ENCODE data around the gene DRGX.
A peak's percentile ranks its signal among the peaks of the same experiment; 100 is the strongest.

Gene DRGX

GRCh38 chr10:49407552-49408137 lies 11.8 kb upstream of the DRGX start:
- peak; percentile 28 to 40 for DNase-seq

GRCh38 chr10:49407151-49407550 lies 11.3 kb upstream of the DRGX start:
- DNase-seq = no peak

GRCh38 chr10:49404321-49404878 lies 8.5 kb upstream of the DRGX start:
- DNase-seq = no peak

- DNase-seq = no peak
Measured at GRCh38 chr10:49403363-49403762, 7.5 kb upstream of the DRGX start.

- DNase-seq = no peak
Measured at GRCh38 chr10:49400365-49400764, 4.5 kb upstream of the DRGX start.

- DNase-seq = no peak
Measured at GRCh38 chr10:49398986-49399385, 3.1 kb upstream of the DRGX start.

GRCh38 chr10:49398000-49398861 lies 2.3 kb upstream of the DRGX start:
- no peak for DNase-seq

- DNase-seq = no peak
Measured at GRCh38 chr10:49397036-49397999, 1.4 kb upstream of the DRGX start.

- no peak for DNase-seq
Measured at GRCh38 chr10:49396666-49396999, 744 bp upstream of the DRGX start.

- no peak for DNase-seq
Measured at GRCh38 chr10:49394933-49395740, 752 bp downstream of the DRGX start.

GRCh38 chr10:49393757-49394156 lies 2.1 kb downstream of the DRGX start:
- no peak for DNase-seq

GRCh38 chr10:49393301-49393700 lies 2.6 kb downstream of the DRGX start:
- DNase-seq = no peak

GRCh38 chr10:49389361-49389933 lies 6.4 kb downstream of the DRGX start:
- no peak for DNase-seq

- no peak for DNase-seq
Measured at GRCh38 chr10:49388161-49388560, 7.7 kb downstream of the DRGX start.

GRCh38 chr10:49387071-49387470 lies 8.8 kb downstream of the DRGX start:
- DNase-seq = peak in 1 of 2 experiments; percentile 1

GRCh38 chr10:49385939-49386922 lies 9.7 kb downstream of the DRGX start:
- no peak for DNase-seq

GRCh38 chr10:49384268-49384953 lies 11.5 kb downstream of the DRGX start:
- no peak for DNase-seq

- DNase-seq = no peak
Measured at GRCh38 chr10:49383853-49384252, 12.0 kb downstream of the DRGX start.

GRCh38 chr10:49382826-49383225 lies 13.1 kb downstream of the DRGX start:
- no peak for DNase-seq

GRCh38 chr10:49382226-49382625 lies 13.7 kb downstream of the DRGX start:
- DNase-seq = no peak

All from SW 1271 (cell line).